ENCODE measurements around the gene SAFB. TPM values are rescaled to one million over a fixed set of nuclear protein-coding genes. Genes with fewer than 3 reads are reported as not detected.

Gene SAFB
- total RNA-seq, 1 donor from 2014 or later, result 97.1 TPM

- TF ChIP-seq CTCF (IDR thresholded peaks at IDR 0.05), result no peak
- peaks cover 53% of the 10 kb centered on the region for H3K36me3 Mint-ChIP-seq (ENCODE audit: unreplicated experiment)
- H3K27me3 Mint-ChIP-seq (ENCODE audit: unreplicated experiment), result no peaks in the 10 kb centered on the region
Measured at GRCh38 chr19:5652261-5652660, 29.4 kb downstream of the SAFB start.

GRCh38 chr19:5654931-5655330 is 32.0 kb downstream of the SAFB start:
- Mint-ChIP-seq H3K27me3 (ENCODE audit: unreplicated experiment) (no peaks in the 10 kb centered on the region), H3K27ac (ENCODE audit: unreplicated experiment) (no peak overlapping the region), H3K36me3 (ENCODE audit: unreplicated experiment) (peaks cover 46% of the 10 kb centered on the region), H3K9me3 (ENCODE audit: unreplicated experiment) (no peaks in the 10 kb centered on the region), H3K4me3 (ENCODE audit: unreplicated experiment) (no peak overlapping the region), H3K4me1 (ENCODE audit: unreplicated experiment) (no peaks in the 10 kb centered on the region)
- TF ChIP-seq CTCF (IDR thresholded peaks at IDR 0.05), result no peak
- no peak for DNase-seq (ENCODE audit: extremely low spot score, unreplicated experiment)

More at GRCh38 chr19:5652261-5652660, 29.4 kb downstream of the SAFB start:
- no peak overlapping the region for H3K27ac Mint-ChIP-seq (ENCODE audit: unreplicated experiment)
- DNase-seq (ENCODE audit: extremely low spot score, unreplicated experiment), result no peak
- H3K4me1 Mint-ChIP-seq (ENCODE audit: unreplicated experiment), result no peaks in the 10 kb centered on the region
- H3K4me3 Mint-ChIP-seq (ENCODE audit: unreplicated experiment), result no peak overlapping the region
- H3K9me3 Mint-ChIP-seq (ENCODE audit: unreplicated experiment), result no peaks in the 10 kb centered on the region

- Mint-ChIP-seq H3K4me3 (ENCODE audit: unreplicated experiment) (no peak overlapping the region), H3K27me3 (ENCODE audit: unreplicated experiment) (no peaks in the 10 kb centered on the region), H3K27ac (ENCODE audit: unreplicated experiment) (no peak overlapping the region), H3K4me1 (ENCODE audit: unreplicated experiment) (no peaks in the 10 kb centered on the region), H3K36me3 (ENCODE audit: unreplicated experiment) (peaks cover 45% of the 10 kb centered on the region), H3K9me3 (ENCODE audit: unreplicated experiment) (no peaks in the 10 kb centered on the region)
- TF ChIP-seq CTCF (IDR thresholded peaks at IDR 0.05), result no peak
- no peak for DNase-seq (ENCODE audit: extremely low spot score, unreplicated experiment)
Measured at GRCh38 chr19:5655412-5655811, 32.5 kb downstream of the SAFB start.

GRCh38 chr19:5661483-5661882 is 38.6 kb downstream of the SAFB start:
- TF ChIP-seq CTCF (IDR thresholded peaks at IDR 0.05), result no peak

GRCh38 chr19:5663904-5664303 is 41.0 kb downstream of the SAFB start:
- H3K36me3 Mint-ChIP-seq (ENCODE audit: unreplicated experiment), result peaks cover 41% of the 10 kb centered on the region
- no peaks in the 10 kb centered on the region for H3K27me3 Mint-ChIP-seq (ENCODE audit: unreplicated experiment)

More at GRCh38 chr19:5661483-5661882, 38.6 kb downstream of the SAFB start:
- no peak for DNase-seq (ENCODE audit: extremely low spot score, unreplicated experiment)
- Mint-ChIP-seq H3K36me3 (ENCODE audit: unreplicated experiment) (peaks cover 39% of the 10 kb centered on the region), H3K27ac (ENCODE audit: unreplicated experiment) (no peak overlapping the region), H3K4me1 (ENCODE audit: unreplicated experiment) (no peaks in the 10 kb centered on the region), H3K4me3 (ENCODE audit: unreplicated experiment) (no peak overlapping the region), H3K27me3 (ENCODE audit: unreplicated experiment) (no peaks in the 10 kb centered on the region), H3K9me3 (ENCODE audit: unreplicated experiment) (no peaks in the 10 kb centered on the region)

More at GRCh38 chr19:5663904-5664303, 41.0 kb downstream of the SAFB start:
- H3K4me1 Mint-ChIP-seq (ENCODE audit: unreplicated experiment), result no peaks in the 10 kb centered on the region
- no peak for TF ChIP-seq CTCF (IDR thresholded peaks at IDR 0.05)
- H3K9me3 Mint-ChIP-seq (ENCODE audit: unreplicated experiment), result no peaks in the 10 kb centered on the region
- no peak overlapping the region for H3K4me3 Mint-ChIP-seq (ENCODE audit: unreplicated experiment)
- DNase-seq (ENCODE audit: extremely low spot score, unreplicated experiment), result no peak
- no peak overlapping the region for H3K27ac Mint-ChIP-seq (ENCODE audit: unreplicated experiment)

Measured in osteocyte (in vitro differentiated cells).